ENCODE results near the gene MC1R. TPM values are rescaled to one million over a fixed set of nuclear protein-coding genes. Genes with fewer than 3 reads are reported as not detected.

The MC1R gene
- 3.5 TPM for total RNA-seq

DNA sequence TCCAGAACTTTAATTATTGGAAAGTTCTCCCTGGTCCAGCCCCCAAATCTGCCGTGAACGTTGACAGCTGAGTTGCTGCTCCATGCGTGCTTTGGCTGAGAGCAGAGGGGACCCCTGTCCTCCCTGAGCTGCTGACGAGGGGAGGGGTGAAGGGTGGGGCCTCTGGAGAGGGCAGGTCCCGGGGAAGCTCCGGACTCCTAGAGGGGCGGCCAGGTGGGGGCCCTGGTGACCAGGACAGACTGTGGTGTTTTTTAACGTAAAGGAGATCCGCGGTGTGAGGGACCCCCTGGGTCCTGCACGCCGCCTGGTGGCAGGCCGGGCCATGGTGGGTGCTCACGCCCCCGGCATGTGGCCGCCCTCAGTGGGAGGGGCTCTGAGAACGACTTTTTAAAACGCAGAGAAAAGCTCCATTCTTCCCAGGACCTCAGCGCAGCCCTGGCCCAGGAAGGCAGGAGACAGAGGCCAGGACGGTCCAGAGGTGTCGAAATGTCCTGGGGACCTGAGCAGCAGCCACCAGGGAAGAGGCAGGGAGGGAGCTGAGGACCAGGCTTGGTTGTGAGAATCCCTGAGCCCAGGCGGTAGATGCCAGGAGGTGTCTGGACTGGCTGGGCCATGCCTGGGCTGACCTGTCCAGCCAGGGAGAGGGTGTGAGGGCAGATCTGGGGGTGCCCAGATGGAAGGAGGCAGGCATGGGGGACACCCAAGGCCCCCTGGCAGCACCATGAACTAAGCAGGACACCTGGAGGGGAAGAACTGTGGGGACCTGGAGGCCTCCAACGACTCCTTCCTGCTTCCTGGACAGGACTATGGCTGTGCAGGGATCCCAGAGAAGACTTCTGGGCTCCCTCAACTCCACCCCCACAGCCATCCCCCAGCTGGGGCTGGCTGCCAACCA, at the start of gene MC1R:
Gene MC1R, plus strand, starts transcription at position 410 of the 895 bp plus-strand sequence. Its CDS starts 397 bp downstream, at position 807.

DNA sequence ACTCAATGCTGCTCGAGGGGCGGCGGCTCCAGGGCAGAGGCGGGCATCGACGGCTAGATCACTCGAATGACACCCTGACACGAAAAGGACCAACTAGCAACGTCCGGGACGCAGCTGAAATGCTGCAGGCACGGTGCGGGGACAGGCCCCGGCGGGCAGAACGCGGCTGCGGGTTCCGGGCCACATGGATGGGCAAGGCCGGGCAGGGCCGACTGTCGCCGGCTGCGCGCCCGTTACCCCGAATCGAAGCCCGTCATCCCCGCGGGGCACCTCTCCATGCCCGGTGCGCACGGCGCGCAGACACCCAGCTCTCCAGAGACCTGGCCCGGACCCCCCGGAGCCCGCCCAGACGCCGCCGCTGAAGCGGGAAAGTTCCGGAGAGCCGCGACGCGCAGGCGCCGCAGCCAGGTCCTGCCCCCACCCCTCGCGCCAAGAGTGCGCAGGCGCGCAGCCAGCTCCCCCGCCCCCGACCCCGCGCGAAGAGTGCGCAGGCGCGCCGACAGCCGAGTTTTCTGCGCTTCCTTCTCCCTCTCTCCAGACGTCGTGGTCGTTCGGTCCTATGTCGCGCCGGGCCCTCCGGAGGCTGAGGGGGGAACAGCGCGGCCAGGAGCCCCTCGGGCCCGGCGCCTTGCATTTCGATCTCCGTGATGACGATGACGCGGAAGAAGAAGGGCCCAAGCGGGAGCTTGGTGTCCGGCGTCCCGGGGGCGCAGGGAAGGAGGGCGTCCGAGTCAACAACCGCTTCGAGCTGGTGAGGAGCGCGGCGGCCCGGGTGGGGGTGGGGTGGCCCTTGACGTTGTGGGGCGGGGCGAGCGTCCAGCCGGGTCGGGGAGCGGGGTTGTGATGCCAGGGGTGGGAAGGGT, 45.3 kb upstream of the MC1R start, which contains the start of gene TCF25:
Gene TCF25, plus strand, starts transcription at position 484 of the 863 bp plus-strand sequence. Its CDS starts 76 bp downstream, at position 560.

DNA sequence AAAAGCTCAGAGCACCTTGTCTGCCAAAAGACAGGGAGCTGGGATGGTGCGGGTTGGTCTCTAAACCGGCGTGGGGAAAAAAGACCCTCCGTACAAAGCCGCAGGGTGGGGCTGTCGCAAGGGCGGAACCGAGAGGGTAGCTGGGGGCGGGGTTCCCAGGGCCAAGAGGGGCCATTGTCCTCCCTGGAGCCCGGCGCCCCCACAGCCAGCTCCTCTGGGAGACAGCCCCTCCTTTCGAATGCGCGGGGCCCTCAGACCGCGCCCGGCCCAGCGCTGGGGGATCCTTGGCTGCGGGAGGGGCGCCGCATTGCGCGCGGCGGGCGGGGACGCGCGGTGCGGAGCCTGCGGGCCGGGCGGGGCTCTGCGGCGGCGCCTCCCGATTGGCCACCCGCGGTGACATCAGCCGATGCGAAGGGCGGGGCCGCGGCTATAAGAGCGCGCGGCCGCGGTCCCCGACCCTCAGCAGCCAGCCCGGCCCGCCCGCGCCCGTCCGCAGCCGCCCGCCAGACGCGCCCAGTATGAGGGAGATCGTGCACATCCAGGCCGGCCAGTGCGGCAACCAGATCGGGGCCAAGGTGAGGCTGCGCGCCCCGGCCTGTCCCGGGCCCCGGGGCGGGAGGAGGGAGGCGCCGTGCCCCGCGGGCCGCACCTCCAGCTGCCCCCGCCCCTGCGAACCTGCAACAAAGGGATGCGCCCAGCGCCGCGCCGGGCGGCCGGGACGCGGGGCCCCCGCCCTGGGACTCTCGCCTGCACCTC, 4.4 kb downstream of the MC1R start, which contains the start of gene TUBB3:
Gene TUBB3, plus strand, starts transcription at position 459 of the 756 bp plus-strand sequence. Its CDS starts 60 bp downstream, at position 519.

Other genes starting within 250 kb of the MC1R start
- 36.9 TPM for gene CDK10, start 232.2 kb upstream of the MC1R start, total RNA-seq
- gene SPATA2L, start 217.2 kb upstream of the MC1R start, total RNA-seq: 23.3 TPM
- 15.0 TPM for gene VPS9D1, start 198.0 kb upstream of the MC1R start, total RNA-seq
- gene ZNF276, start 197.3 kb upstream of the MC1R start, total RNA-seq: 16.1 TPM
- 13.1 TPM for gene FANCA, start 102.2 kb upstream of the MC1R start, total RNA-seq
- 21.0 TPM for gene SPIRE2, start 90.4 kb upstream of the MC1R start, total RNA-seq
- 176 TPM for gene TCF25, start 45.3 kb upstream of the MC1R start, total RNA-seq
- 2,197 TPM for gene TUBB3, start 4.5 kb downstream of the MC1R start, total RNA-seq
- gene DEF8, start 29.9 kb downstream of the MC1R start, total RNA-seq: 78.4 TPM
- 22.4 TPM for gene DBNDD1, start 100.6 kb downstream of the MC1R start, total RNA-seq
- gene PRDM7, start 158.5 kb downstream of the MC1R start, total RNA-seq: not detected